GM18507 (cell line): ENCODE data around the gene RIOX2.

Experiments
- DNase-seq: peaks from one replicate; pipeline ENCODE4 v3.0.0; 2011; ENCODE audit warnings: low read depth; ENCODE audit not compliant: insufficient read length; ENCODE audit errors: extremely low spot score
- FAIRE-seq: peaks from 2 replicates; lab custom pipeline; 2011; peaks lifted over from hg19 to GRCh38; lab: Jason Lieb, UNC

Gene RIOX2

DNA sequence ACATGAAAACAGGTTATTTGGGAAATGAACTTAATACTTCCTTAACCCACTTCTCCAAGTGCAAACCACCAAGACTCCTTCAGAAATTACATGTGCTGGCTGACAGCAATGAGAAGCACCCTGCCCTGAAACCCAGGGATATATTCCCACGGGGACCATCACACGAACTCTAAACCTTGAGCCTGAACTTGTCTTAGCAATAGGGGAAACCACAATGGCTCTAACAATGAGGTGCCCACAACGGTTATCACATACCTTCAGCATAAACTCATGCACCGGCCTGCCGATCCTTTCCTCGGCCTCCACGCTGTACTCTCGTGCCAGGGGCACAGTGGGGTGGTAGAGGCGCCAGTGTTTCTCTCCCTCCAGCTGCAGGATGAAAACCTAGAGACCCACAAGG is 13.4 kb downstream of the RIOX2 start:
- DNase-seq: no peak
- FAIRE-seq: no peak

DNA sequence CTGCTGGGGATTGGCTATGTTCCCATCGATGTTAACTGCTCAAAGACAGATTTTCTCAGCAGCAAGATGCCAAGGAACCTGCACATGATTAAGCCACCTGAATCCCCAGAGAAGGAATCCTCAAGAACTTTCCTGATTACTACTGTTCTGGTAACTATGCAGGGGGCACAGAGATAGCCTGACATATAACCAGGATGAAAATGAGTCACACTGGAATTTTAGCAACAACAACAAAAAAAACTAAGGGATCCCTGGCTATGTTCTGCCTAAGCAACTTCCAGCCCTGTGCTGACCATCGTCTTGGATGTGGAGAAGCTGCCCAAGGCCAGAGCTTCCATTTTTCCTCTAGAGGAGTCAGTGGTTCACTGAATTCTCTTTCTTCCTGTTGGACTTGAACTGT is 13.8 kb downstream of the RIOX2 start:
- DNase-seq (no peak), FAIRE-seq (no peak)

DNA sequence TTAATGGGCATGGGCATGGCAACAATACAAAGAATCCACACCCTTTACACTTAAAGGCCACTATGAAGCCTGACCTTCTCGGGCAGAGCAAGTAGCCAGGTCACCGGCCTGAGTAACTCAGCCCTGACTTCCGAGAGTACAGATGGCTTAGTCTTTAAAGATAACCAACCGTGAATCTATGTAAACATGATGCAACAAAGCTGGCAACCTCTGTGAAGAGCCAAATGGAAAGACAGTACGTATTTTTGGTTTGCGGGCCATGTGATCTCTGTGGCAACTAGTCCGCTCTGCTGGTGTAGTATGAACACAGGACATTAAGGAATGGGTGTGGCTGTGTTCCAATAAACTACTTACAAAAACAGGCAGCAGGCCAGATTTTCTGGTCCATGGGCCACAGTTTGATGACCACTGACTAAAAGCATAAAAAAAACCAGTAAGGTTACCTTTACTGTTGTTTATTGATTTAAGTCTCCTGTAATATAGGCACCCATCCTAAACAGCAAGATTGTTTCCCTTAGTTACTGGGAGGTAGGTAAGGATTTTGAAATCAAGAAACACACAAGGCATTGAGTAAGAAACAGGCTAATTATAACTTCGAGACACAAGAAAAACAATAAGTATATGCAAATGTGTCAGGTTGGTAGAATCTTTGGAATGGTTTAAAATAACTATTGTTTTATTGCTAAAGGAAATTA is 14.5 kb downstream of the RIOX2 start:
- no peak for FAIRE-seq
- no peak for DNase-seq

DNA sequence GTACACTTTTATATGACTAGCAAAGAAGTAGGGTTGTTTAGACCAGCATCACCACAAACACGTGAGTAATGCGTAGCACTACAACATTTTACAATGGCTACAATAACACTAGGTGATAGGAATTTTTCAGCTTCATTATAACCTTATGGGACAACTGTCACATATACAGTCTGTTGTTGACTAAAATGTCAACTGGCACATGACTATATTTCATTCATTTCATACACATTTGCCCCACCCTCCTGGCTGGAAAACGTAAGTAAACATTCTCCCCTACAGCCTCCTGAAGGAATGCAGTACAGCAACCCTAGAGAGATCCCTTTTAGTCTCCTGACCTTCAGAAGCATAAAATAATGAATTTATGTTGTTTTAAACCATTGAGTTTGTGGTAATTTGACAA is 16.2 kb downstream of the RIOX2 start:
- DNase-seq (no peak), FAIRE-seq (no peak)

DNA sequence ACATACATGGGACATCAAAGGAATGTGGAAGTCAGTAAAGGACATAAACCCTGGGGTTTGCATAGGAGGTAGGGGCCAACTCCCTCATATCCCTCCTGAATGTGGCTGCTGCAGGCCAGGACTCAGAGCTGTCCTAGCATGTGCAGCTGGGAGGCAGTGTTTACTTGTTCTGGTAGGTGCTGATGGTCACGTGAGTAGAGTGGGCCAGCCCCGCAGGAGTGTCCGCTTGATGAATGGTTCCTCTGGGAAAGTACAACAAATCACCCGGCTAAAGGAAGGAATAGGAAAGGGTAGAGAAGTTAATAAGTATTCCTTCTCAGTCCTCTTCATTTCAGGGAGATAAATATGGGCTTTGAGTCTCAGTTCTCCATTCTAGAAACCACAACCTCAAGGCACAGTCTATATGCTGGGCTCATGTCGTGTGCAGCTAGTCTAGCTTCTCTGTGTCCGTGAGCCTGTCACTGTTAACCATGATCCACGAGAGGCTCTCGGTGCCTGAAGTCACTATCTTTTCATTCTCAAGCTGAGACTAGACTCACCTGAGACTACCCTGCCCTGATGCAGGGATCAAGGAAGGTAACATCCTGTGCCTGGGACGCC is 17.9 kb downstream of the RIOX2 start:
- FAIRE-seq: no peak
- DNase-seq: no peak

DNA sequence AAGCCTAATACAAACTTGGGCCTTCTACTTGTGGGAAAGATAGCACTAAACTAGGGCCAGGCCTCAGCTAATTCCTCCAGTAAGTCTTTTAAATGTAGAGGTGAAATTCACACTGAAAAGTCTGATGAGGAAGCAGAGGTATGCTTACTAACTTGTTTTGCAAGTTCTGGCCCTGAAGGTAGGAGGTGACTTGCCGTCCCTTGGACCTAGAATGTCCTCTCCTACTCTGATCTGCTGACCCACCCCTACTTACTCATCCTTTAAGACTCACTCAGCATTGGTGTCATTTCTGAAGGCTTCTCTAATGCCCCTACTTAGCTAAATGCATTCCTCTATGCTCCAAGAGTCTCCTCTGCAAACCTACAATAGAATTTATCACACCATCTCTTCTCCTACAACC is 19.4 kb downstream of the RIOX2 start:
- FAIRE-seq: no peak
- DNase-seq: no peak

DNA sequence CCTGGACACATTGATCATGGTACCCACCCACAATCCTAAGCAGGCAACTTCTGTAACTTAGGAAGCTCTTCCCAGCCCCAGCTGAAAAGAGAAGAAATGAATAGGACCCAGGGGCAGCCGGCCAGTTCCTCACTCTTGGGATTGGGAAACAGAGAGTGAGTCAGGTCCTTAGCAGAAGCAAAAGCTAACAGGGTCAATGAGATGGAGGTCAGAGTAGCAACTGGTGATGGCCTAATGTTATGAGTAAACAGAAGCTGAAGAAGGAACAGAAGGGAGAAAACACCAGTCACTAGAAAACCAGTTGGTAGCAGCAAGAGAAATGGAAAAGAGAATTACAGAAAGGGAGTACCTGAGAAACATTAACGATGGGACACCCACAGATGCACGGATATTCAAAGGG is 20.0 kb downstream of the RIOX2 start:
- FAIRE-seq (no peak), DNase-seq (no peak)

GRCh38 chr3:97950360-97950759 is 21.9 kb downstream of the RIOX2 start:
- FAIRE-seq (no peak), DNase-seq (no peak)

GRCh38 chr3:97949743-97950142 is 22.5 kb downstream of the RIOX2 start:
- no peak for FAIRE-seq
- DNase-seq: no peak

DNA sequence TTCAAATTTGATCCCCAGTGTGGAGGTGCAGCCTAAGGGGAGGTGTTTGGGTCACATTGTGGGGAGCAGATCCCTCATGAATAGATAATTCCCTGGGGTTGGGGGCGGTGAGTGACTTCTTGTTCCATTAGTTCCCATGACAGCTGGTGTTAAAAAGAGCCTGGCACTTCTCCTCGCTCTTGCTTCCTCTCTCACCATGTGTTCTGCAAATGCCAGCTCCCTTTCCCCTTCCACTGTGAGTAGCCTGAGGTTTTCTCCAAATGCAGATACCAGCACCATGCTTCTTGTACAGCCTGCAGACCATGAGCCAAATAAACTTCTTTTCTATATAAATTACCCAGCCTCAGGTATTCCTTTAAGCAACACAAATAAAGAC is 23.1 kb downstream of the RIOX2 start:
- DNase-seq (no peak), FAIRE-seq (no peak)

GRCh38 chr3:97948351-97949109 is 23.7 kb downstream of the RIOX2 start:
- FAIRE-seq (no peak), DNase-seq (no peak)

DNA sequence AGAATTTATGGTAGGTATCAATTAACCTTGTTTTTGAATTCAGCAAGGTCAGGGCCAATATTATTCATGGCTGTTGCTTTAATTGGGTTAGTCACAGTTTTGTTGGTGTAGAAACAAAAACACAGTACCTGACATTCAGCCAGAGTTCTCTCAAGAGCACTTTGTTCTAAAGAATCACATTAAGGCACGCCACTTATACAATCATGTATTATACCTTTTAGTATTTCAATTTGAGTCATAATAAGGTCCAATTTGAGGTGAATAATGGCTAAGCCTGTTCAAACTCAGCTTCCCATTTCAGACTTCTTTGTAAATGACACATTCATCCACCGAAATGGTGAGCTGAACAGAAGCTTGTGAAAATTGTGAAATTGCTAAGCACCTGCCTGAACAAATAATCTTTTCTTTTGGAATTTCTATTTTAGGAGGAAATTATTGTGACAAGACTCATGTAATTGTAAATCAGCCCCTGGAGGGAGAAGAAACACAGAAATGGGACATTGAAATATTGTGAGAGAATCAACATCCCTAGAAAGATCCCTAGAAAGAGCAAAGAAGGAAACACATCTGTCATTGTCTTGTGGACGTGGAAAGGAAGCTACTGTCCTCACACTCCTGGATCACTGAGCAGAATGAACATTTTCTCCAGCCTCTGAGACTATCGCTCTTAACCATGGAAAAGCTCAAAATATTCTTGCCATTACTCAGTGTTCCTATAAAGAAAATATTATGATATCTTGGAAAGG is 29.3 kb downstream of the RIOX2 start:
- FAIRE-seq (no peak), DNase-seq (no peak)

DNA sequence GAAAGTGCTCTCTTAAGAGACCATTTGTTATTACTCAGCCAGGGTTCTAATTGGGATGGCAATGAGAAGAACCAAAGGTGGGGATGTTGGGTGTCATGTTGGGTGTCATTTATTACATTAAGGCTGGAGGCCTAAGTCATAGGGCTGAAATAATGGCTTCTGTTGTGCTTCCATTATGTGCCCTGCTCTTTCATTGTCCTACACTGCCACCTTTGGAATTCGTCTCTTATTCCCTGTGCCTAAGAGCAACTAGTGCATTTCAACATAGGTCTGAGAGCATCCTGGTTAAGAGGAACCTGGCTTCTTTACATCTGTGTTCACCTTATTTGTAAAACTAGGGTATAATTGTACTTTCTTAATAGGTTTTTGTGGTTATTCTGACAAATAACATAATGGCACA is 32.2 kb downstream of the RIOX2 start:
- no peak for DNase-seq
- no peak for FAIRE-seq

GRCh38 chr3:97939401-97939800 is 32.8 kb downstream of the RIOX2 start:
- FAIRE-seq (no peak), DNase-seq (no peak)

DNA sequence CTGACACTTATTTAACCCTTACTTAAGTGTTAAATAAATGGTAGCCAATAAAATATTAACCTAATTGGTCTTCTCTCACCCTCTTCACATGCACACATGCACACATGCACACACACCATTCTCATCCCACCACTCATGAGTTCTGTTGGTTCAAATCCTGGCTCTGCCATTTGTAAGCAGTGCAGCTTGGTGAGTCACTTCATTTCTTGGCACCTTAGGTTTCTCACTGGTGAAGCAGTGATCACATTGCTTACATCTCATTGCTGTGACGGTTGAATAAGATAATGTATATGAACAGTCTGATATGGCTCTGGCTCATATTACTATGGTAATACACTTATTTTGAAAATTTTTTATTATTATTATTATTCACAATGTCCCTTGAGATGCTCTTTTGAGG is 33.8 kb downstream of the RIOX2 start:
- no peak for FAIRE-seq
- DNase-seq: no peak

GRCh38 chr3:97937205-97937604 is 35.0 kb downstream of the RIOX2 start:
- FAIRE-seq (no peak), DNase-seq (no peak)

DNA sequence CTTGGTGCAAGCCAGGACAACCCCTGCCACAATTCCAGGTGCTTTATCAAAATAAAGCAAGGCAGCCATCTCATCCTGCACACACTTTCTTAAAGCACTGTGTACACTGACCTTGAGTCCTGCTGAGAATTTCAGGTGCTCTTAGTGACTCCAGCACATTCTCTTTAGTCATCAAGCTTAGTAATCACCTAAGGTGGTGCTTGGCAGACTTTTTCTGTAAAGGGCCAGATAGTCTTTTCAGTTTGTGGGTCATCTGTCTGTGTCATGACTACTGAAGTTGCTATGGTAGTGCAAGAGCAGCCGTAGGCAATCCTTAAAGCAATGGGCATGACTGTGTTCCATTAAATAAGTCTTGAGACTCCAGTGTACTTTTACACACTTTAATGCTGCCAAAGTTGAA is 36.4 kb downstream of the RIOX2 start:
- FAIRE-seq: no peak
- no peak for DNase-seq

GRCh38 chr3:97934980-97935695 is 37.1 kb downstream of the RIOX2 start:
- DNase-seq: no peak
- no peak for FAIRE-seq

GRCh38 chr3:97932387-97932801 is 39.8 kb downstream of the RIOX2 start:
- DNase-seq (no peak), FAIRE-seq (no peak)

GRCh38 chr3:97931218-97931617 is 41.0 kb downstream of the RIOX2 start:
- DNase-seq: no peak
- no peak for FAIRE-seq
